Stimulated activated CD4-positive, alpha-beta T cell treated with anti-CD3 and anti-CD28 coated beads, Interleukin-2, amount 100 ng/mL, for 24 hours (primary cell): ENCODE measurements around the gene OLIG3.

Experiments used
- DNase-seq, 2 donors: peaks; one replicate each; pipeline ENCODE4 v3.0.0-alpha.2; 2020

OLIG3 gene

DNA sequence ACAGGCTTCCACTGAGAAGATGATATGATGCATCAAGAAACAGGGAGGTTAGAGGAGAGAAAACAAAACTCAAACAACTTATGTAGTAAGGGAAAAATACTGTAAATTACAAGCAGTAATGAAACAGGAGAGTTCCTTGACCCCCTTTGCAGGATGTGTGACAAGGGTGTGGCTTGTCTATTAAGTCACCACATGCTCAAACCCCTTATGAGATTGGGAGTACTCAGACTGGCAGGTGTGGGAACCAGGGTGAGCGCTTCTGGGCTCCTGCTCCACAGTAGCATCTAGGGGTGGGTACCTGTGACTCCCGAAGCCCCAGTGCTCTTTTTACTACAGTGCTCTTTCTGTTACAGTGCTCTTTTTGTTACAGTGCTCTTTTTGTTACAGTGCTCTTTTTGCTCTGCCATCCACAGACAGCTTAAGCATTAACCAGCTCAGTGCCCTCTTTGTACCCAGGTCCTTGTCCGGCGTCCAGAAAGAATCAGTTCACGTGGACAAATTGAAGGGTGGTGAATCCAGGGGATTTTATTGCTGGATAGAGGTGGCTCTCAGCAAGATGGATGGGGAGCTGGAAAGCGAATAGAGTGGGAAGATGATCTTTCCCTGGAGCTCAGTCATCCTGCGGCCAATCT, 28.7 kb downstream of the OLIG3 start:
- no peak for DNase-seq

DNA sequence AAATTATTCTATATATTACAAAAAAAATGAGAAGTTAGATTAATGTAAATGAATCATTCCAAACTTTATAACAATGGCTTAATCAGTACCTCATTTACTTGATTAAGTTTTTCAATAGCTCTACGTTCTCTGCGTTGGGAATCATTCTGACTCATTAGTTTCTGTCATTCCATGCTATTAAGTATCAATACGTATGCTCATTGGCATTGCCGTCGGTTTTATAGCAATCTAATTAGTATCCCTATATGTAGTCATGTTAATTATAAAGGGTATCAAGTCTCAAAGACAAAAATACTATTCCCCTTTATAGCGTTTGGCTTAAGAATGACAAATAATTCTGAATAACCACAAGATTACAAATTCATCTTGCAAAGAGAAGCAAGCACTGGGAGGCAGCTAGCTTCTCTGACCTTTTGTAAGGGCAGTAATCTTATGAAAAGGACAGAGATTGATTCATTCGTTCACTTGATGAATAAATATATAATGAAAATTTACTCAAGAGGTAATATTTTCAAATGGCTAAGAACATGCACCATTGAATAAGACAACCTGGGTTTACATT, 41.8 kb downstream of the OLIG3 start:
- DNase-seq, result no peak

DNA sequence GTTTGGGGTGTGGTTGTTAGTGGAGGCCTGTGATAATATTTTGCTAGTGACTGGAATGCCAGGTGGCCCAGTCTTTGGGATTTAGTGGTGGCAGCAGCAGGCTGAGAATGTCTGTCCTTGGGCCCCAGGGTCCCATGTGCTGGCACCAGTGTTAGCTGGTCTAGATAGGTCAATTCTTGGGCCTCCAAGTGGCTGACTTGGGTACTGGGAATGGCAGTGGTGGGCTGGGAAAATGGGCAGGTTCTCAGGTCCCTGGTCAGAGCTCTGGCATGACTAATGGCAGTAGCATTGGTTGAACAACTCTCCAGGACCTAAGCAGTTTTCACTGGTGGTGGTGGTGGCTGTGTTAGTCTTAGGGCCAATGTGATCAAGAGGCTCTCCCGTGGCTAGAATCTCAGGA, 50.3 kb downstream of the OLIG3 start:
- DNase-seq, result no peak
